Central memory CD4-positive, alpha-beta T cell (primary cell): ENCODE measurements around the gene DNAJC28.
"Not testable (repeated sequence)": the region's sequence is repeated elsewhere in the genome, so short reads cannot be mapped to it uniquely, and the experiment has no call there.

Experiments
- DNase-seq: peaks from one replicate; pipeline ENCODE4 v3.0.0; 2022

DNAJC28 gene

DNA sequence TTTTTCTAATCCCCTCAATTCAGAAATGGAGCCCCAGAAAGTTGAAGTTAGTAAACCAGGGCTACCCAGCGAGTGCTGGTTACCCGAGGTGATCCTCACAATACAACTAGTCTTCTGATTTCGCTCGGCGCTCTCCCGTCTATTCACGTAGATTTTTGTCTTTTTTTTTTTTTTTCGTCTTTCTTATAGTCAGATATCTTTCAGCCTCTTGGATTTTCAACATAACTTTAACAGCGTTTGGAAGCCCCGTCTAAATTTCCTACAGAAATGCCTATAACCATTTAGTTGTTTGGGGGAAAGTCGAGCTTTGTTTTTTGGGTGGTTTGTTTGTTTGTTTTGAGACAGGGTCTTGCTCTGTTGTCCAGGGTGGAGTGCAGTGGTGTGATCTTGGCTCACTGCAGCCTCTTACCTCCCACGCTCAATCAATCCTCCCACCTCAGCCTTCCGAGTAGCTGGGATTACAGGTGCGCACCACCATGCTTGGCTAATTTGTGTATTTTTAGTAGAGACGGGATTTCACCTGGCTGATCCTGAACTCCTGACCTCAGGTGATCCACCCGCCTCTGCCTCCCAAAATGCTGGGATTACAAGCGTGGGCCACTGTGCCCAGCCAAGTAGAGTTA lies 10.9 kb downstream of the DNAJC28 start:
- no peak for DNase-seq

GRCh38 chr21:33479679-33480480 lies 11.6 kb downstream of the DNAJC28 start, which contains the start of gene TMEM50B:
TMEM50B (minus strand) TSS chr21:33479974; CDS start chr21:33468885, 11,089 bp downstream.
- DNase-seq = peak; percentile 95

DNA sequence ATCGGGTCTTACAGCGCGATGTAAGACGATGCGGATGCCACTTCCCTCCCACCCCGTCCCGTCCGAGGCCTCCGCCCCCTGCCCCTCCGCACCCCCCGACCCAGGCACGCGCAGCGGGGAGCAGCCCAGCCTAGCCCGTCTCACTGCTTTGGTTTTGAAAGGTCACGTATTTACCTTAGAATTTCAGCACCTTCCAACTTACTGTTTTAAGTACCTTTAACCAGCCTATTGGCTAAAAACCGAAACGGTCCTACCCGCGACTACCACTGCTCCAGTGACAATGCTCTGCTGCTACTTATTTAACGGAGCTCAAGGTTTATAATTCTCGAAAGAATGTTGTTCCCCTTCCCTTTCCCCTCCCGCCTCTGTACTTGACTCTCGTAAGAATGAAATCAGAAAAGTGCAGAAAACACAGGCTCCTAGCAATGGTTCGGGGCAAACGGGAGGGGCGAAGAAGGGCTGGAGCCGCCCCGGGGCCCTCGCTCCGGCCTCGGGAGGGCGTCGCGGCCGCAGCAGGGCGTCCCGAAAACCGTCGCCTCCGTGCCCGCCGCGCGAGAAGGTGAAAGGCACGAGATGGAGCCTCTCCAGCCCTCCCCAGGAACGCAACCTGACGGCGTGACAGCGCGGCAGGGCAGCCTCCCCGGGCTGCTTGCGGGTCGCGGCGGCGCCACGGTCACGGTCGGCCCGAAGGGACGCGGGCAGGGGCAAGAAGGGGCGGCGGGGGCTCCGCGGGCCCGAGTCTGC lies 12.4 kb downstream of the DNAJC28 start:
- DNase-seq = peak; percentile 51

GRCh38 chr21:33478182-33478581 lies 13.3 kb downstream of the DNAJC28 start:
- DNase-seq = no peak

DNA sequence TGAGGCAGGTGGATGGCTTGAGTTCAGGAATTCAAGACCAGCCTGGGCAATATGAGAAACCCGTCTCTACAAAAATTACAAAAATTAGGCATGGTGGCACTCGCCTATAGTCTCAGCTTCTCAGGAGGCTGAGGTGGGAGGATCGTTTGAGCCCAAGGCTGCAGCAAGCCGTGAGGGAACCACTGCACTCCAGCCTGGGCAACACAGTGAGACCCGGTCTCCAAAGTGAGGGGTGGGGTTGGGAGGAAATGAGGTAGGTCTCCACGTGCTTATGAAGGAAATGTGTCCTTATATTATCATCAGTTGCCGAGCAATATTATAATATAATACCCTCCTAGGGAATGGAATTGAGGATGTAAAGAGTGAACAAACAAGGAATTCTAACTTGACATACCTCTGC lies 14.4 kb downstream of the DNAJC28 start:
- DNase-seq = no peak

DNA sequence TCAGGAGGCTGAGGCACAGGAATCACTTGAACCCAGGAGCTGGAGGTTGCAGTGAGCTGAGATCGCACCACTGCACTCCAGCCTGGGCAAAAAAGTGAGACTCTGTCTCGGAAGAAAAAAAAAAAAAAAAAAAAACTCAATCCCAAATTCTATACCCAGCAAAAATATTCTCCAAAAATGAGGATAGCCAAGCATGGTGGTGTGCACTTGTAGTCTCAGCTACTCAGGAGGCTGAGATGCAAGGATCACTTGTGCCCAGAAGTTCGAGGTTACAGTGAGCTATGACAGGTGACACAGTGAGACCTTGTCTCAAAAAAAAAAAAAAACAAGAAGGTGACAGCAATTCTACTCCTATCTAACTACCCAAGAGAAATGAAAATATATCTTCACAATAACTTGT lies 18.2 kb downstream of the DNAJC28 start:
- DNase-seq = no peak

DNA sequence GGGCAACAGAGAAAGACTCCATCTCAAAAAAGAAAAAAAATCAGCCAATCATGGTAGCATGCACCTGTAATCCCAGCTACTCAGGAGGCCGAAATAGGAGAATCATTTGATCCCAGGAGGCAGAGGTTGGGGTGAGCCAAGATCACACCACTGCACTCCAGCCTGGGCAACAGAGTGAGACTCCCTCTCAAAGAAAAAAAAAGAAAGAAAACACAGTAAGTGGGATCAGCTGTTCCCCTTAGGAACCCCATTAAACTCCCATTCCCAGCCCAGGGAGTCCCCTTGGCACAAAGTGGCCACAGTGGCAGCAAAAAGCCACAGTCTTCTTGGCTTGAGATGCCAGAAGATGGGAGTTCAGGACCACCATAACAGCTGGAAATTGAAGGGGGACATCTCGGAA lies 20.8 kb downstream of the DNAJC28 start:
- no peak for DNase-seq

- not testable (repeated sequence) for DNase-seq
These were observed 22.3 kb downstream of the DNAJC28 start for GRCh38 chr21:33469183-33469582.

DNA sequence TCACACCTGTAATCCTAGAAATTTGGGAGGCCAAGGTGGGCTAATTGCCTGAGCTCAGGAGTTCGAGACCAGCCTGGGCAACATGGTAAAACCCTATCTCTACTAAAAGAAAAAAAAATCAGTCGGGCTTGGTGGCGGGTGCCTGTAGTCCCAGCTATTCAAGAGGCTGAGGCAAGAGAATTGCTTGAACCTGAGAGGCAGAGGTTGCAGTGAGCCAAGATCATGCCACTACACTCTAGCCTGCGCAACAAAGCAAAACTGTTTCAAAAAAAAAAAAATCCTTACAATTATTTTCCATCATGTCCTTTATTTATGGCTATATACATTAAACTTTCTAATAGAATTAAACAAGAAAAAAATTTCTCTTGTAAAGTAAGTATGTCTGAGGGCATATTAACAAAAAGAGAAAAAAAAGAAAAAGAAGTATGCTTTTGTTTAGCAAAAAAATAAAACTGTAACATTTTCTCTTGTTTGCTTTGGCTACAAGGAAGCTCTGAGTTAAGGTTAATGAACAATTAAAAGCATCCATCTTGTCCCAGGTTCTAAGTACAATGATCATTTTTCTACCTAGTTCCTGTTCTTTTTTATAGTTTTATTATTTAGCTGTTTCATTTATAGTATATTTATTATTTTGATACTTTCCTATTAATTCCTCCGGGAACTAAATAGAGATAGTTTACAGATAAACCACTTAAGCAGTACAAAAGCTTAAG lies 29.8 kb downstream of the DNAJC28 start:
- DNase-seq = no peak

DNA sequence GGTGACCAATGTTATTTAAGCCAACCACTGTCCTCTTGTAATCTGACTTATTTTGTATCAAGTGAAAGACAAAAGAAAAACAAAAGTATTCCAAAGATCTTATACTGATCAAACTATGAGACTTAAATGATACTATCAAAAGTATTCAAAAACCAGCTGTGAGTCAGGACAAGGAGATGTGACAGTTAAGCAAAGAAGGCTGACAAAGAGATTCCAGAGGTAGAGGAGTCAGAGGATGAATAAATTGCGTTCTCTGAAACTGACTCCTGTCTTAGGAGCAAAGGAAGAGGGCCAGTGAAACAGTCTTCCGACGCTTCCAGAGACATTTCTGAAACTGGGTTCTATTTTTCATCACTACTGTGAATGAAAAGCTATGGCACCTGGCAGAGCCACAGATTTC lies 32.7 kb downstream of the DNAJC28 start:
- DNase-seq = no peak

DNA sequence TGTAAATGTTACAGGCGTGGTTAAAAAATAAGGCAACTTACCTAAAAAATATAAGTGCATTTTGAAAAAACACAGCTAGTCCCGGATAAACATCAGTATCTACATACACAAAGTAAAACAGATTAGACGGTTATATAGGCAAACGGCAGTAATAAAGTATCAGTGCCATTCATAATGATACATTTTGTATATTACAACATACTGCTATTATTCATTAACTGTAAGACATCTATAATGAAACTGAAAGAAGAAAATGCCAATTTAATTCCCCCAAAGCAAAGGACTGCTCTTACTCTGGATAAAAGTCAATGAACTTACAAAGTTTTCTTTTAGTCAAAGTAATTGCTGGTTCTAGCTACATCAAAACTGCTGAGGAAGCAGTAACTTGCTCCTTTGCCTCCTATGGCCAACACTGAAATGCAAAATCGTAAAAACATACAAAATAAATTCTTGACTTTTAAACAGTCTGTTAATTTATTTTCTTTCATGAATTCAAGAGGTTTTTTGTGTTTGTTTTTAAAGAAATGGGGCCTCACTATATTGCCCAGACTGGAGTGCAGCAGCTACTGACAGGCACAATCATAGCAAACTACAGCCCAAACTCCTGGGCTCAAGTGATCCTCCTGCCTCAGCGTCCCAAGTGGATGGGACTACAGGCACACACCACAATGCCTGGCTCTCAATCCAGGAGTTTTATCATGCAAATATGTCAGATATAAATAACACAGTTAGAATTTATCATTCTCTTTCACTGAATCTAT lies 35.6 kb downstream of the DNAJC28 start:
- DNase-seq = no peak

GRCh38 chr21:33452362-33452761 lies 39.2 kb downstream of the DNAJC28 start:
- no peak for DNase-seq

- DNase-seq = no peak
These were observed 39.9 kb downstream of the DNAJC28 start for GRCh38 chr21:33451634-33452071.

- DNase-seq = no peak
These were observed 41.9 kb downstream of the DNAJC28 start for GRCh38 chr21:33449616-33450015.

GRCh38 chr21:33446620-33447019 lies 44.9 kb downstream of the DNAJC28 start:
- DNase-seq = not testable (repeated sequence)

GRCh38 chr21:33444499-33444898 lies 47.0 kb downstream of the DNAJC28 start:
- DNase-seq = no peak

- no peak for DNase-seq
These were observed 48.3 kb downstream of the DNAJC28 start for GRCh38 chr21:33443194-33443593.

- no peak for DNase-seq
These were observed 49.7 kb downstream of the DNAJC28 start for GRCh38 chr21:33441489-33442477.
